ENCODE results near the gene CMYA5. TPM values are rescaled to one million over a fixed set of nuclear protein-coding genes. Genes with fewer than 3 reads are reported as not detected.

Gene CMYA5
- 1 to 10 TPM; 4.7 to 8.1 (median 6.1) TPM for total RNA-seq

DNA sequence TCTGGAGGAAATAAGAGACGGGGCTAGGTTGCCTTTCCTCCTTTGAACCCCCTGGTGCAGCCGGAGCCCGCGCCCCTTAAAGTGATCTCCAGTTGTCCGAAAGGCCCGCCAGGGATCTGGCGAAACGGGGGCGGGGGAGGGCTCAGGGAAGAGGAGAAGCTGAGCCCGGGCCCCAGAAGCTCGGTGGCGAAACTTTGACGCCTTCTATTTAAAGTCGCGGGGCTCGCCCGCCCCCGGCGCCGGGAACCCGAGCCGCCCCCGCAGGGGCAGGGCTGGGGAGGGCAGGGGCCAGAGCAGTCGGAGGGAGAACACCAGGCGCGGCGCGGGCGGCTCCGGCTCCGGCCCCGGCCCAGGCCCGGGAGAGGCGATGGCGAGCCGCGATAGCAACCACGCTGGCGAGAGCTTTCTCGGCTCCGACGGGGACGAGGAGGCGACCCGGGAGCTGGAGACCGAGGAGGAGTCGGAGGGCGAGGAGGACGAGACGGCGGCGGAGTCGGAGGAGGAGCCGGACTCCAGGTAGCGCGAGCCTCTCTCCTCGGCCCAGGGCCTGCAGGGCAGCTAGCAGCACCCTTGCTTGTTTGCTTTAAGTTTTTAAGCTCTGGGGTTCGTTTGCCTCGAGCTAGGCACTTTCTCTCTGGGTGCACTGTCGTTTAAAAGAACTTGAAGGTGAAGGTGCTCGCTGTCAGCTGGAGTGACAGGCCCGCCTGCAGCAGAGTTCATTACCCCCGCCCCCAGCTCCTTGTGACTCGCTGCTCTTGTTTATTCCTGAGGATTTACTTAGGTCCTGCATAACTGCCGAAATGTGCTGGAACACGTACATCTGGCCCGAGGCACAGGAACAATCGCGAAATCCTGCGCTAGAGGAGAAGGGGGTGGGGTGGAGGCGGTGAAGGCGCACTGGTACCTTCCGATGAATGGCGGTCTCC lies at the start of gene CMYA5:
TSS of gene CMYA5 (plus strand) at position 296 of the 926 bp plus-strand sequence. CDS start at position 368, 72 bp downstream.
- TF ChIP-seq EP300 (IDR thresholded peaks at IDR 0.05): no peak
- TF ChIP-seq POLR2A (IDR thresholded peaks at IDR 0.05): no peak
- TF ChIP-seq, protein P1, sequence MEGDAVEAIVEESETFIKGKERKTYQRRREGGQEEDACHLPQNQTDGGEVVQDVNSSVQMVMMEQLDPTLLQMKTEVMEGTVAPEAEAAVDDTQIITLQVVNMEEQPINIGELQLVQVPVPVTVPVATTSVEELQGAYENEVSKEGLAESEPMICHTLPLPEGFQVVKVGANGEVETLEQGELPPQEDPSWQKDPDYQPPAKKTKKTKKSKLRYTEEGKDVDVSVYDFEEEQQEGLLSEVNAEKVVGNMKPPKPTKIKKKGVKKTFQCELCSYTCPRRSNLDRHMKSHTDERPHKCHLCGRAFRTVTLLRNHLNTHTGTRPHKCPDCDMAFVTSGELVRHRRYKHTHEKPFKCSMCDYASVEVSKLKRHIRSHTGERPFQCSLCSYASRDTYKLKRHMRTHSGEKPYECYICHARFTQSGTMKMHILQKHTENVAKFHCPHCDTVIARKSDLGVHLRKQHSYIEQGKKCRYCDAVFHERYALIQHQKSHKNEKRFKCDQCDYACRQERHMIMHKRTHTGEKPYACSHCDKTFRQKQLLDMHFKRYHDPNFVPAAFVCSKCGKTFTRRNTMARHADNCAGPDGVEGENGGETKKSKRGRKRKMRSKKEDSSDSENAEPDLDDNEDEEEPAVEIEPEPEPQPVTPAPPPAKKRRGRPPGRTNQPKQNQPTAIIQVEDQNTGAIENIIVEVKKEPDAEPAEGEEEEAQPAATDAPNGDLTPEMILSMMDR (IDR thresholded peaks at IDR 0.05): no peak
- H3K9me3 ChIP-seq: no peaks in the 10 kb centered on the region
- H3K4me1 ChIP-seq: peaks cover 0 to 16% (median 7%) of the 10 kb centered on the region in 4 donors
- WGBS, 2 donors: 25 to 35% methylated on average over 65 to 74 of the region's 74 CpGs
- H3K4me3 ChIP-seq: peak within 1 kb of the TSS; percentile 42 to 60 (median 44)
- peaks cover 0 to 16% (median 0%) of the 10 kb centered on the region in 3 donors for H3K36me3 ChIP-seq
- peak within 1 kb of the TSS in 3 of 4 donors; percentile 60 to 71 (median 68) for H3K27ac ChIP-seq
- H3K27me3 ChIP-seq: no peaks in the 10 kb centered on the region
- DNase-seq (ENCODE audit: low spot score in 2 of 2): peak in 1 of 2 donors; percentile 12

DNA sequence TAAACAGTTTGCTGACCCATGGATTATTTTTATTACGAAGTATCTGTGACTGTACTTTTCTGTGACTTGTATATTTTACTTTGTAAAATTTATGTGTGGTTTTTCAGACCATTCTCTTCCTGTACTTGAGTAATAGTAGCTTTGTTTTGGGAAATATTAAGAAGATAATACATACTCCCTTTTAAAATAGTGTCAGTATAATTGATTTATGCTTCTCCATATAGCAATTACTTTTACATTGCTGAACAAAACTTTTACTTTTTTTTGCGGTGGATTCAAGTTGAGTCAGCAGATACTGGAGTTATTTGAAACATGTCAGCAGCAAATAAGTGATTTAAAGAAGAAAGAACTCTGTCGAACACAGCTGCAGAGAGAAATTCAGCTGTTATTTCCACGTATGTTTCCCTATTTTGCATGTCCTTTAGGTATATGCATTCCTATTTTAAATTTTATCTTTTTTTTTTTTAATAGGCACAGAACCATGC lies 49.0 kb upstream of the CMYA5 start:
- Histone ChIP-seq H3K4me1 (peaks cover 0 to 6% (median 0%) of the 10 kb centered on the region in 4 donors), H3K27me3 (no peaks in the 10 kb centered on the region), H3K36me3 (peaks cover 0 to 54% (median 0%) of the 10 kb centered on the region in 3 donors), H3K27ac (no peak overlapping the region), H3K9me3 (no peaks in the 10 kb centered on the region), H3K4me3 (no peak overlapping the region)
- DNase-seq (ENCODE audit: low spot score in 2 of 2): no peak
- TF ChIP-seq, protein P1 (IDR thresholded peaks at IDR 0.05): no peak
- TF ChIP-seq POLR2A (IDR thresholded peaks at IDR 0.05): no peak
- TF ChIP-seq EP300 (IDR thresholded peaks at IDR 0.05): no peak
- WGBS, 2 donors: 51 to 61% methylated on average over 4 of the region's 4 CpGs

GRCh38 chr5:79641414-79641813 lies 48.2 kb upstream of the CMYA5 start:
- no peak for DNase-seq (ENCODE audit: low spot score in 2 of 2)
- Histone ChIP-seq H3K9me3 (no peaks in the 10 kb centered on the region), H3K4me1 (peaks cover 0 to 6% (median 0%) of the 10 kb centered on the region in 4 donors), H3K27me3 (no peaks in the 10 kb centered on the region), H3K27ac (no peak overlapping the region), H3K36me3 (peaks cover 0 to 60% (median 0%) of the 10 kb centered on the region in 3 donors), H3K4me3 (no peak overlapping the region)
- TF ChIP-seq EP300 (IDR thresholded peaks at IDR 0.05) (no peak), POLR2A (IDR thresholded peaks at IDR 0.05) (no peak)
- TF ChIP-seq, protein P1 (IDR thresholded peaks at IDR 0.05): no peak
- WGBS, 2 donors: 88 to 90% methylated on average over 1 of the region's 1 CpG

- peaks cover 0 to 6% (median 0%) of the 10 kb centered on the region in 4 donors for H3K4me1 ChIP-seq
- DNase-seq (ENCODE audit: low spot score in 2 of 2): no peak
- no peaks in the 10 kb centered on the region for H3K27me3 ChIP-seq
- WGBS, 2 donors: 28 to 44% methylated on average over 1 of the region's 1 CpG
- no peaks in the 10 kb centered on the region for H3K9me3 ChIP-seq
- H3K36me3 ChIP-seq: peaks cover 0 to 63% (median 0%) of the 10 kb centered on the region in 3 donors
- TF ChIP-seq, protein P1 (IDR thresholded peaks at IDR 0.05): no peak
- TF ChIP-seq EP300 (IDR thresholded peaks at IDR 0.05) (no peak), POLR2A (IDR thresholded peaks at IDR 0.05) (no peak)
- H3K4me3 ChIP-seq: no peak overlapping the region
- H3K27ac ChIP-seq: peak overlapping the region in 1 of 4 donors; percentile 6
Measured at GRCh38 chr5:79642210-79642609, 47.4 kb upstream of the CMYA5 start.

GRCh38 chr5:79653843-79654242 lies 35.8 kb upstream of the CMYA5 start:
- no peak for DNase-seq (ENCODE audit: low spot score in 2 of 2)
- H3K36me3 ChIP-seq: peaks cover 0 to 50% (median 2%) of the 10 kb centered on the region in 3 donors
- WGBS, 2 donors: 96% methylated on average over 6 of the region's 6 CpGs
- H3K27ac ChIP-seq: no peak overlapping the region
- H3K27me3 ChIP-seq: no peaks in the 10 kb centered on the region
- H3K4me1 ChIP-seq: no peaks in the 10 kb centered on the region
- TF ChIP-seq EP300 (IDR thresholded peaks at IDR 0.05) (no peak), POLR2A (IDR thresholded peaks at IDR 0.05) (no peak)
- TF ChIP-seq, protein P1 (IDR thresholded peaks at IDR 0.05): no peak
- no peak overlapping the region for H3K4me3 ChIP-seq
- H3K9me3 ChIP-seq: no peaks in the 10 kb centered on the region

All from tibial nerve (tissue), 4 donors.